NCI-H187 (cell line): Measurements from ENCODE around the gene TBX15.

ENCODE experiments used
- DNase-seq, 2 experiments: peaks; one replicate each; lab custom pipeline; 2025; lab: John Stamatoyannopoulos, UW

TBX15 gene

GRCh38 chr1:118988186-118989005 is at the start of gene TBX15:
Gene TBX15, minus strand, starts transcription at chr1:118988343. Its CDS starts 548 bp downstream, at chr1:118987795.
- DNase-seq = no peak

GRCh38 chr1:119034359-119034758 is 46.2 kb upstream of the TBX15 start:
- DNase-seq = no peak

GRCh38 chr1:119032986-119033385 is 44.8 kb upstream of the TBX15 start:
- DNase-seq = no peak

- DNase-seq = no peak
Observed at GRCh38 chr1:119027759-119028158, 39.6 kb upstream of the TBX15 start.

GRCh38 chr1:119026956-119027355 is 38.8 kb upstream of the TBX15 start:
- DNase-seq = no peak

GRCh38 chr1:119015547-119015946 is 27.4 kb upstream of the TBX15 start:
- DNase-seq = no peak

GRCh38 chr1:119012383-119012782 is 24.2 kb upstream of the TBX15 start:
- no peak for DNase-seq

- DNase-seq = no peak
Observed at GRCh38 chr1:119011706-119012105, 23.6 kb upstream of the TBX15 start.

GRCh38 chr1:119011116-119011515 is 23.0 kb upstream of the TBX15 start:
- DNase-seq = no peak

GRCh38 chr1:119010201-119010600 is 22.1 kb upstream of the TBX15 start:
- DNase-seq = no peak

- DNase-seq = no peak
Observed at GRCh38 chr1:119009312-119009655, 21.1 kb upstream of the TBX15 start.

- peak in 1 of 2 experiments; percentile 13 for DNase-seq
Observed at GRCh38 chr1:119008483-119009311, 20.6 kb upstream of the TBX15 start.

- DNase-seq = no peak
Observed at GRCh38 chr1:119007670-119008482, 19.7 kb upstream of the TBX15 start.

- DNase-seq = no peak
Observed at GRCh38 chr1:119007339-119007669, 19.2 kb upstream of the TBX15 start.

GRCh38 chr1:119006406-119007279 is 18.5 kb upstream of the TBX15 start:
- no peak for DNase-seq

GRCh38 chr1:119005724-119006405 is 17.7 kb upstream of the TBX15 start:
- DNase-seq = no peak

- no peak for DNase-seq
Observed at GRCh38 chr1:119004781-119005180, 16.6 kb upstream of the TBX15 start.

GRCh38 chr1:119004129-119004527 is 16.0 kb upstream of the TBX15 start:
- DNase-seq = no peak

- DNase-seq = no peak
Observed at GRCh38 chr1:119003413-119004128, 15.4 kb upstream of the TBX15 start.

GRCh38 chr1:119002028-119002686 is 14.0 kb upstream of the TBX15 start:
- no peak for DNase-seq
